Measurements from ENCODE around the gene MYO3B. TPM values are rescaled to one million over a fixed set of nuclear protein-coding genes. Genes with fewer than 3 reads are reported as not detected.

The MYO3B gene
- total RNA-seq, 1 donor from 2014 or later: 0.22 TPM

- H3K4me3 Mint-ChIP-seq (ENCODE audit: unreplicated experiment): no peak overlapping the region
- H3K27ac Mint-ChIP-seq (ENCODE audit: unreplicated experiment): no peak overlapping the region
- no peaks in the 10 kb centered on the region for H3K27me3 Mint-ChIP-seq (ENCODE audit: unreplicated experiment)
- no peak for TF ChIP-seq CTCF (IDR thresholded peaks at IDR 0.05; ENCODE audit: partially characterized antibody, unreplicated experiment)
- peaks cover 4% of the 10 kb centered on the region for H3K4me1 Mint-ChIP-seq (ENCODE audit: low read depth, unreplicated experiment)
- H3K9me3 Mint-ChIP-seq (ENCODE audit: unreplicated experiment): peaks cover 5% of the 10 kb centered on the region
- peaks cover 8% of the 10 kb centered on the region for H3K36me3 Mint-ChIP-seq (ENCODE audit: unreplicated experiment)
- no peak for DNase-seq
These were observed 24.5 kb downstream of the MYO3B start for GRCh38 chr2:170202437-170202836.

GRCh38 chr2:170204298-170204951 is 26.5 kb downstream of the MYO3B start:
- TF ChIP-seq CTCF (IDR thresholded peaks at IDR 0.05; ENCODE audit: partially characterized antibody, unreplicated experiment): no peak
- no peaks in the 10 kb centered on the region for H3K27me3 Mint-ChIP-seq (ENCODE audit: unreplicated experiment)
- peaks cover 8% of the 10 kb centered on the region for H3K36me3 Mint-ChIP-seq (ENCODE audit: unreplicated experiment)
- no peak overlapping the region for H3K4me3 Mint-ChIP-seq (ENCODE audit: unreplicated experiment)
- no peak overlapping the region for H3K27ac Mint-ChIP-seq (ENCODE audit: unreplicated experiment)
- H3K9me3 Mint-ChIP-seq (ENCODE audit: unreplicated experiment): peaks cover 5% of the 10 kb centered on the region
- no peaks in the 10 kb centered on the region for H3K4me1 Mint-ChIP-seq (ENCODE audit: low read depth, unreplicated experiment)
- DNase-seq: no peak

- H3K4me1 Mint-ChIP-seq (ENCODE audit: low read depth, unreplicated experiment): peaks cover 2% of the 10 kb centered on the region
- no peak overlapping the region for H3K4me3 Mint-ChIP-seq (ENCODE audit: unreplicated experiment)
- peaks cover 13% of the 10 kb centered on the region for H3K36me3 Mint-ChIP-seq (ENCODE audit: unreplicated experiment)
- DNase-seq: no peak
- TF ChIP-seq CTCF (IDR thresholded peaks at IDR 0.05; ENCODE audit: partially characterized antibody, unreplicated experiment): no peak
- no peaks in the 10 kb centered on the region for H3K27me3 Mint-ChIP-seq (ENCODE audit: unreplicated experiment)
- H3K9me3 Mint-ChIP-seq (ENCODE audit: unreplicated experiment): peaks cover 5% of the 10 kb centered on the region
- no peak overlapping the region for H3K27ac Mint-ChIP-seq (ENCODE audit: unreplicated experiment)
These were observed 28.3 kb downstream of the MYO3B start for GRCh38 chr2:170206246-170206645.

- no peak for DNase-seq
- TF ChIP-seq CTCF (IDR thresholded peaks at IDR 0.05; ENCODE audit: partially characterized antibody, unreplicated experiment): no peak
- no peaks in the 10 kb centered on the region for H3K27me3 Mint-ChIP-seq (ENCODE audit: unreplicated experiment)
- H3K4me3 Mint-ChIP-seq (ENCODE audit: unreplicated experiment): no peak overlapping the region
- H3K4me1 Mint-ChIP-seq (ENCODE audit: low read depth, unreplicated experiment): peaks cover 2% of the 10 kb centered on the region
- H3K9me3 Mint-ChIP-seq (ENCODE audit: unreplicated experiment): peaks cover 5% of the 10 kb centered on the region
- peaks cover 16% of the 10 kb centered on the region for H3K36me3 Mint-ChIP-seq (ENCODE audit: unreplicated experiment)
- no peak overlapping the region for H3K27ac Mint-ChIP-seq (ENCODE audit: unreplicated experiment)
These were observed 29.0 kb downstream of the MYO3B start for GRCh38 chr2:170206805-170207407.

- DNase-seq: no peak
- no peak for TF ChIP-seq CTCF (IDR thresholded peaks at IDR 0.05; ENCODE audit: partially characterized antibody, unreplicated experiment)
- H3K36me3 Mint-ChIP-seq (ENCODE audit: unreplicated experiment): peaks cover 16% of the 10 kb centered on the region
- no peaks in the 10 kb centered on the region for H3K27me3 Mint-ChIP-seq (ENCODE audit: unreplicated experiment)
- no peak overlapping the region for H3K27ac Mint-ChIP-seq (ENCODE audit: unreplicated experiment)
- H3K9me3 Mint-ChIP-seq (ENCODE audit: unreplicated experiment): peaks cover 5% of the 10 kb centered on the region
- H3K4me1 Mint-ChIP-seq (ENCODE audit: low read depth, unreplicated experiment): peaks cover 9% of the 10 kb centered on the region
- H3K4me3 Mint-ChIP-seq (ENCODE audit: unreplicated experiment): no peak overlapping the region
These were observed 30.0 kb downstream of the MYO3B start for GRCh38 chr2:170207901-170208300.
